Kasumi-1 (cell line): ENCODE data around the gene RASD2.

Experiments
- DNase-seq, 2 experiments: peaks; one replicate each; lab custom pipeline; 2025; lab: John Stamatoyannopoulos, UW

RASD2 gene

DNA sequence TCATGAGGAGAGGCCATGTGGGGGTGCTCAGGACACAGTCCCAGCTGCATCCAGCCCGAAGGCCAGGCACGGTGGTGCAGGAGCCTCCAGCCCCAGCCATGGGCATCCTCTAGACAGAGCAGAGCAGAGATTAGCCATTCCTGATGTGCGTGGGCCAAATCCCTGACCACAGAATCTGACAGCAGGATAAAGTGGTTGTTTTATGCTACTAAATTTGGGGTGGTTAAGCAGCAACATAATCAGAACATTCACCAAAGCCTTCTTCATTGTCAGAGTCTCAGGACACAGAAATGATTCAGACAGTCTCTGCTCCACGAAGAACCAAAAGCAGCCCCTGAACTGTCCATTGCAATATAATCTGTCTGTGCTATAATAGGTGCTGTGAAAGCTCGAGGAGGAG is 19.7 kb downstream of the RASD2 start:
- no peak for DNase-seq

GRCh38 chr22:35560824-35561223 is 20.2 kb downstream of the RASD2 start:
- DNase-seq = no peak

DNA sequence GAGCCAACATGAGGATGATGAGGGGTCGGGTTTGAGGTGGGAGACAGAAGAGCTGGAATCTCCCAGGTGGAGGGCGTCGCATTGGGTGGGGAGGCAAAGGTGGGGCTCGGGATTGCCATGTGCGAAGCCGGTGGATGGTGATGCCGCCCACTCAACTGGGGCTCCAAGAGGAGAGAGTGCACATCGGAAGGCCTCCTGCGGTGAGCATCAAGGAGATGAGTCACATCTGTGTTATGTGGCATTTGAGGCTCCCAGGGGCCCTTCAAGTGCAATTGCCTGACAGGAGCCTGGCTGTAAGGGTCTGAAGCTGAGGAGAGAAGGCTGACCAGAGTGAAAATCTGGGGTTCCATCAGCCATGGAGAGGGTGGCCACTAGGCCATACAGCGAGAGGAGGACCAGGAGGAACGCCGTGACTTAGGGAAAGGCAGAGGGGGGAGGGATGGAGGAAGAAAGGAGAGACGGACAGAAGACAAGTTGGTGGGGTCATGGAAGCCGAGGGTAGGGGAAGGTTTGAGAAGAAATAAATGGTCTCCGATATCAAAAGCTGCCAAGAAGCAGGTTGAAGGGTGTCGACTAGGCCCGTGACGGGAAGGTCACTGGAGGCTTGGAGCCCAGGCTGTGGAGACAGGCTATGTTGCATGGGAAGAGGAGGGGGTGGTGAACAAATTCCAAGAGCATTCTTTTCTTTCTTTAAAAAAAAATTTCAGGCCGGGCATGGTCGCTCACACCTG is 21.3 kb downstream of the RASD2 start:
- DNase-seq = no peak

- no peak for DNase-seq
These were observed 22.6 kb downstream of the RASD2 start for GRCh38 chr22:35563211-35563610.

- no peak for DNase-seq
These were observed 24.6 kb downstream of the RASD2 start for GRCh38 chr22:35564975-35565867.

GRCh38 chr22:35567351-35568141 is 26.9 kb downstream of the RASD2 start:
- DNase-seq = no peak

DNA sequence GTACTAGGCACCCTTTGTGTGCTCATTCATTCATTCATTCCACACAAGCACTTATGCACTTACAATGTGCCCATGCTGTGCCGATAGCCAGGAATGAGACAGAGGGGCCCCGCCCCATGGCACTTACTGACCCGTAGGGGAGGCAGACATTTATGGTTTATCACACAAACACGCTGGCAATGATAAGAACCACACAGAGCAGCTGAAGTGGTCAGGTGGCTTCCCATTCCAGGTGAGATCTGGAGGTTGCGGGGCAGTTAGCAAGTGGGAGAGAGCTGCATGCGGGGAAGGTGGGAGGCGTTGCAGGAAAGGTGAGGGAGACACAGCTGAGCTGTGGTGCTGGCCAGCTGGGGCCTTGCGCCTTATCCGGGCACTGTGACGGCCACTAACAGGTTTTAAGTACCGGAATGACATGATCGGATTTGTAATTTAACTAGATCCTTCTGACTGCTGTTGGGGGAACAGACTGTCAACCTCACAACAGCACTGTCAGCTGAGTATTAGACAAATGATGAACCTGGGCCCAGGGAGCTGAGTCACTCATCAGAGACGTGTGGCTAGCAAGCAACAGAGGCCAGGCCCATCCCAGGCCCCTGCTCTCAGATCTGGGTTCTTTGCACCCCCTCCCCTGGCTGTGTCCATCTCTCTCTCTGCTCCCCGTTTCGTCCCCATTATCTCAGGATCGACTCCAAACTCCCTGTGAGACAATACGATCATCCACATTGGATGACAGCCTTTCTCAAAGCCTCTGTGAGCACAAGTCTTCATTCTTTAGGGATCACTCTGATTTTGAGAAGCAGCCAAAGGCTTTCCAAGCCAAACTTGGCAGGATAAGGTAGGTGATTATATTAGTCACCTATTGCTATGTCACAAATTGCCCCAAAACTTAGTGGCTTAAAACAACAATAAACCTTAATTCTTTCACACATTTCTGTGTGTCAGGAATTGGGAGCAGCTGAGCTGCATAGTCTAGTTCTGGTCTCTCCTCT is 28.4 kb downstream of the RASD2 start:
- no peak for DNase-seq

DNA sequence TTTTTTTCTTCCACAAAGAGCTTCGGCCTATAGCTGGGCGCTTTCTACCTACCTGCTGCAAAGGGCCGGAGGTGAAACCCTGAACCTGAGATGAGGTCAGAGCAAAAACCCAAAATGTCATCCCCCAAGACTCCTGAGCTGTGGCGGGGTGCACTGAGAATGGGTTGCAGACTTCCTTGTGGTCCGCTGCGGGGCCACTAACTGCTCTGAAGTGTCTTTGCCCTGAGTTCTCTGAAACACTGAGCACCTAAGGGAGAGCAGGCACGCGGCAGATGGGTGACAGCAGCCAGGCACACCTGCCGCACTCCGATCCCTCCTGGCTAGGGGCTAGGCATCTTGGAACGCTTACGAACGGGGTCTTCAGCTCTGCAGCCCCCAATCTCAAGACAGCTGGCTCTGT is 29.3 kb downstream of the RASD2 start:
- no peak for DNase-seq

DNA sequence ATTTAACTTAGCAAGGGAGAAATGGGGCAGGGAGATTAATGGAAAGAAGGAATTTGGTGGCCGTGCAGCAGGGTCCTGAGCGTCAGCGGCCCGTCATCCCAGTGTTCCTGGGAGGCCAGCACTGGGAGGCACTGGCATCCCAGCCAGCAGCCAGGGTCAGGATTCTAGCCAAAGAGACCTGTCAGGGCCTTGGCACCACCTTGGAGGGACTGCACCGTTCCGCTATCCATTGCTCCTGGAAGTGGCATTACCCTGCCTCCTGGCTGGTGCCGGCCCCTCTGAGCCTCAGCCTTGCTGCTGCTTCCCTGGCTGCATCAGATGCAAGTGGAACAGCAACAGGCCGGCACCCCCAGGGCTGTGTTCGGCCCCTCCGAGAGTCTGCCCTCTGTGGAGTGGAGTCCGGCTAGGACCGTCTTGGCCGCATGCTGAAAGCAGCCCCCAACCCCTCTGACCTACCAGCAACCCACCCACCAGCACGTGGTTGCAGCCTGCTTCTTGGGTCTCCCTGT is 30.1 kb downstream of the RASD2 start:
- DNase-seq = no peak

DNA sequence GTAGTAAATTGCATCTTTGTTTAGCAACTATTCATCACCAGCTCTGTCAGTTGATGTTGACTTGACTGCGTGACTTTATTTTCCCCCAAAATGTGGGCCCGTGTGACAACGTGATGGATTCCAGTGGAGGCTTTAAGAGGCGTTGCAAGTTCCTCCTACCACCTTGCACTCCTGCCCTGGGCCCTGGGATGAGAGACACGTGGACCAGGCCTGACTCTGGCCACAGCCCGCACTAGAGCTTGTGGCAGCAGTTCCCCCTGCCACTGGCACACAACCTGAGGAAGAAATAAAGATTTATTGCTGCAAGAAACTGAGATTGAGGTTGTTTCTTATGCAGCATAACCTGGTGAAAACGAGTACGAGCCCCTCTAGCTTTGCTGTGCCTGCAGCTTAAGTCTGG is 31.9 kb downstream of the RASD2 start:
- DNase-seq = no peak

GRCh38 chr22:35575116-35575748 is 34.6 kb downstream of the RASD2 start:
- DNase-seq = no peak

DNA sequence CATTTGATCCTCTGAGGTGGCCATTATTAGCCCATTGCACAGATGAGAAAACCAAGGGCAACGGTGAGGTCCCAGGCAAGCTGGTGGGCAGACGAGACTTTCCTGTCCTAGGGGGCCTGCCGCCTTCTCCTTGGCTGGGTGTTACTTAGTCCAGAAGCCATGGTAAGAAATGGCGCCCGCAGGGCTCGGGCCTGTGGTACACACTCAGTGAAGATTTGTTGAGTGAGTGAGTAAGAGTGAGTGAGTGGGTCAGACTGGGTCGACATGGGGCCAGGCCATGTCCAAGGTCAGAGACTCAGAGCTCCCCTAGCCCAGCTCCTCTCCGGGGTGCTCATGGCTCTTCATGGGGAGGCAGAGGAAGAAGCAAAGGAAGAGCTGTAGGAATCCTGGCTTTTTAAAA is 36.0 kb downstream of the RASD2 start:
- no peak for DNase-seq

GRCh38 chr22:35577799-35578659 is 37.4 kb downstream of the RASD2 start:
- no peak for DNase-seq

DNA sequence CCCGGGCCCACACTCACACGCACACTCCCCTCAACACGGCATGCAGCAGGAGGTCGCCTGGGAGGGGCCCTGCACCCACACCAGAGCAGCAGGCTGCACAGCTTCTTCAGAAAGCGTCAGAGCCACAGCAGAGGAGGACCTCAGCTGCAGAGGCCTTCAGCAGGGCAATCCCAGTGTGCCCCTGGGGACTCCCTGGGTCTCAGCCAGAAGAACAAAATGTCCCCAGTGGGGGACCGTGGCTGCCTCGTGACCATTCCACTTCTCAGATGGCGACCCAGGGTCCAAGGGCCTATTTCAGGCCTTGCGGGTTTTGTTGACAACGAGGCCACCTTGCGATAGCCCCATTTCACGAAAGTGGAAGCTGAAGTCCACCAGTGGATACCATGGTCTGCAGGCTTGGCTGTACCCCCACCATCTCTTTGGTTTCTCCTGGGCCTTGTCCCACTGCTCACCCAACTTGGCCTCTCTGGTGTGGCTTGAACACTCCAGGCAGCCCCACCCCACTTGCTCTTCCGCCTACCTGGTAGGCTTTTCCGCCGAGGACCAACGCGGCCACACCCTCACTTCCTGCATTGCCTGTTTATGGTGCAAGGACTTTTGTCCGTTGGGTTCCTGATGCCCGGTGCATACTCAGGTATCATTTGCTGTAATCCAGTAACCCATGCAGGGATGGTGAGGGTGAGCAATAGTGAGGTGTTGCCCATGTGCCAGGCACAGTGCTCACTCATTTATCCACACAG is 38.4 kb downstream of the RASD2 start:
- DNase-seq = no peak

GRCh38 chr22:35580351-35581022 is 39.9 kb downstream of the RASD2 start:
- no peak for DNase-seq

DNA sequence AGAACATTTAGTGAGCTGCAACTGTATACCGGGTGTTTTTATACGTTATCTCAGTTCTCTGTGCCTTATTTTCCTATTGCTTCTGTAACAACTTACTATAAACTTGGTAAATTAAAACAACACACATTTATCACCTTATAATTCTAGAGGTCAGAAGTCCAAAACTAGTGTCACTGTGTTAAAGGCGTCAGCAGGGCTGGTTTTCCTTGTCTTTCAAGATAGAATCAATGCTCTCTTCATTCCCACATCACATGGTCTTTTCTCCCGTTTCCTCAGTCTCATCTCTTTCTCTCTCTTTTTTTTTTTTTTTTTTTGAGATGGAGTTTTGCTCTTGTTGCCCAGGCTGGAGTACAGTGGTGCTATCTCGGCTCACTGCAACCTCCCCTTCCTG is 40.4 kb downstream of the RASD2 start:
- DNase-seq = no peak

- DNase-seq = no peak
These were observed 41.7 kb downstream of the RASD2 start for GRCh38 chr22:35582218-35582860.
